ENCODE data around the gene NR1I2. TPM values are rescaled to one million over a fixed set of nuclear protein-coding genes. Genes with fewer than 3 reads are reported as not detected.

The NR1I2 gene
- total and polyA plus RNA-seq, 2 experiments from 2014 or later = 0.06 TPM; not detected in 1

GRCh38 chr3:119792270-119792669 lies 10.4 kb downstream of the NR1I2 start:
- Histone ChIP-seq H3F3A (ENCODE audit: insufficient read depth) (no peaks in the 10 kb centered on the region), H3K4me2 (ENCODE audit: unreplicated experiment) (no peak overlapping the region), H3K36me3 (ENCODE audit: low read depth) (no peaks in the 10 kb centered on the region), H3K9me3 (ENCODE audit: low read depth) (no peaks in the 10 kb centered on the region), H3K79me2 (ENCODE audit: insufficient read depth) (no peaks in the 10 kb centered on the region), H3K9me2 (ENCODE audit: insufficient read depth) (no peaks in the 10 kb centered on the region), H3K4me1 (ENCODE audit: insufficient read depth) (no peaks in the 10 kb centered on the region), H2AFZ (no peak overlapping the region), H4K20me1 (ENCODE audit: insufficient read depth) (no peaks in the 10 kb centered on the region), H3K27ac (no peak overlapping the region), H3K9ac (no peak overlapping the region), H3K27me3 (replicated peaks; ENCODE audit: insufficient read depth) (no peaks in the 10 kb centered on the region), H3K4me3 (no peak overlapping the region)
- 74 to 85% methylated on average over 8 of the region's 8 CpGs for WGBS, 2 experiments (ENCODE audit: low coverage in 1 of 2, low lambda C conversion rate in 2 of 2, missing lambda C conversion rate in 2 of 2)
- TF ChIP-seq EZH2 (IDR thresholded peaks at IDR 0.05; ENCODE audit: insufficient read depth, poor library complexity, severe bottlenecking) = no peak
- TF ChIP-seq EZH2phosphoT487 (IDR thresholded peaks at IDR 0.05; ENCODE audit: insufficient read depth, low read depth) = no peak
- in situ Hi-C loops (cut with MboI) = no loop called here
- DNase-seq = no peak

DNA sequence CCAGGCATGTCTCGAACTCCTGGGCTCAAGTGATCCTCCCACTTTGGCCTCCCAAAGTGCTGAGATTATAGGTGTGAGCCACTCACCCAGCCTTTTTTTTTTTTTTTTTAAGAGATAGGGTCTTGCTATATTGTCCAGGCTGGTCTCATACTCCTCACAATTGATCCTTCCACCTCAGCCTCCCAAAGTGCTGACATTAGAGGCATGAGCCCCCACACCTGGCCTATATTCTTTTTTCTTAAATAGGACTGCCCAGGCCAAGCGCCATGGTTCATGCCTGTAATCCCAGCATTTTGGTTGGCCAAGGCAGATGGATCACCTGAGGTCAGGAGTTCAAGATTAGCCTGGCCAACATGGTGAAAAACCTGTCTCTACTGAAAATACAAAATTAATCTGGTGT lies 12.5 kb downstream of the NR1I2 start:
- in situ Hi-C loops (cut with MboI) = no loop called here
- Histone ChIP-seq H2AFZ (no peak overlapping the region), H3K9me3 (ENCODE audit: low read depth) (no peaks in the 10 kb centered on the region), H3K9ac (no peak overlapping the region), H3K36me3 (ENCODE audit: low read depth) (no peaks in the 10 kb centered on the region), H3K4me3 (no peak overlapping the region), H3F3A (ENCODE audit: insufficient read depth) (no peaks in the 10 kb centered on the region), H3K27me3 (replicated peaks; ENCODE audit: insufficient read depth) (peaks cover 5% of the 10 kb centered on the region; the same call in 1 of the 2 replicates), H3K4me2 (ENCODE audit: unreplicated experiment) (no peak overlapping the region), H3K4me1 (ENCODE audit: insufficient read depth) (no peaks in the 10 kb centered on the region), H3K27ac (no peak overlapping the region), H4K20me1 (ENCODE audit: insufficient read depth) (no peaks in the 10 kb centered on the region), H3K9me2 (ENCODE audit: insufficient read depth) (no peaks in the 10 kb centered on the region), H3K79me2 (ENCODE audit: insufficient read depth) (no peaks in the 10 kb centered on the region)
- 67 to 77% methylated on average over 2 of the region's 2 CpGs for WGBS, 2 experiments (ENCODE audit: low coverage in 1 of 2, low lambda C conversion rate in 2 of 2, missing lambda C conversion rate in 2 of 2)
- no peak for TF ChIP-seq EZH2 (IDR thresholded peaks at IDR 0.05; ENCODE audit: insufficient read depth, poor library complexity, severe bottlenecking)
- no peak for TF ChIP-seq EZH2phosphoT487 (IDR thresholded peaks at IDR 0.05; ENCODE audit: insufficient read depth, low read depth)
- DNase-seq = no peak

DNA sequence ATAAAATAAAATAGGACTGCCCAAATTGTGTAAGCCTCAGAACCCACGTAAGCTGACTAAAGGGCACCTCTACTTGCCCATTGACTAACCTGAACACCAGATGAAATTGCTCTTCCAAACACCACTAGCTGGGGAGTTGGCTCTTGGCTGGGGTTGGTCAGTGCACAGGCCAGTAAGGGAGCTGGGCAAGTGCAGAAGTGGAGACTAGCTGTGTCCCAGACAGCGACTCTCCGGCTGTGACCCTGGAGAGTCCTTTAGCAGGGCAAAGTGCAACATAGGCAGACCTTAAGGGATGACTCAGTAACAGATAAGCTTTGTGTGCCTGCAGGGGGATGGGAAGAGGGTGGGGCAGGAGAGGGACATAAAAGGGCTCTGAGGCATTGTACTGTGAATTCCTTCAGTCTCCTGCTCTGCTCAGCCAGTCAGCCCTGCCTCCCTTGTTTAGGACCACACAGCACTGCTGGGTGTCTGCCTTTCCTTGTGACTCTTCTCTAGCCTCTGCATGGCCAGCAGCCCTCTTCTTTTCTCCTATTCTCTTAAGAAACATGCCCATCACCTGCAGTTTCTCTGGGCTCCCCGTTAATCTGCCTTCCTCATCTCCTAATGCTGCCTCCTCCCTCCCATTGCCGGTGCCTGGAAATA lies 13.2 kb downstream of the NR1I2 start:
- Histone ChIP-seq H3K9me3 (ENCODE audit: low read depth) (no peaks in the 10 kb centered on the region), H3K9me2 (ENCODE audit: insufficient read depth) (no peaks in the 10 kb centered on the region), H3K27ac (no peak overlapping the region), H2AFZ (no peak overlapping the region), H3K27me3 (replicated peaks; ENCODE audit: insufficient read depth) (peaks cover 9% of the 10 kb centered on the region; the same call in 1 of the 2 replicates), H3F3A (ENCODE audit: insufficient read depth) (no peaks in the 10 kb centered on the region), H4K20me1 (ENCODE audit: insufficient read depth) (no peaks in the 10 kb centered on the region), H3K79me2 (ENCODE audit: insufficient read depth) (no peaks in the 10 kb centered on the region), H3K9ac (no peak overlapping the region), H3K4me3 (no peak overlapping the region), H3K36me3 (ENCODE audit: low read depth) (no peaks in the 10 kb centered on the region), H3K4me2 (ENCODE audit: unreplicated experiment) (no peak overlapping the region), H3K4me1 (ENCODE audit: insufficient read depth) (no peaks in the 10 kb centered on the region)
- no peak for DNase-seq
- TF ChIP-seq EZH2phosphoT487 (IDR thresholded peaks at IDR 0.05; ENCODE audit: insufficient read depth, low read depth) (no peak), EZH2 (IDR thresholded peaks at IDR 0.05; ENCODE audit: insufficient read depth, poor library complexity, severe bottlenecking) (no peak)
- in situ Hi-C loops (cut with MboI) = no loop called here
- WGBS, 2 experiments (ENCODE audit: low coverage in 1 of 2, low lambda C conversion rate in 2 of 2, missing lambda C conversion rate in 2 of 2) = 54 to 60% methylated on average over 5 of the region's 5 CpGs

GRCh38 chr3:119795849-119796248 lies 13.9 kb downstream of the NR1I2 start:
- H3K9me2 ChIP-seq (ENCODE audit: insufficient read depth) = no peaks in the 10 kb centered on the region
- peaks cover 16% of the 10 kb centered on the region; the same call in 1 of the 2 replicates for H3K27me3 ChIP-seq (replicated peaks; ENCODE audit: insufficient read depth)
- H3K79me2 ChIP-seq (ENCODE audit: insufficient read depth) = no peaks in the 10 kb centered on the region
- H3K9me3 ChIP-seq (ENCODE audit: low read depth) = no peaks in the 10 kb centered on the region
- TF ChIP-seq EZH2phosphoT487 (IDR thresholded peaks at IDR 0.05; ENCODE audit: insufficient read depth, low read depth) (no peak), EZH2 (IDR thresholded peaks at IDR 0.05; ENCODE audit: insufficient read depth, poor library complexity, severe bottlenecking) (no peak)
- H3K36me3 ChIP-seq (ENCODE audit: low read depth) = no peaks in the 10 kb centered on the region
- 71 to 76% methylated on average over 3 of the region's 3 CpGs for WGBS, 2 experiments (ENCODE audit: low coverage in 1 of 2, low lambda C conversion rate in 2 of 2, missing lambda C conversion rate in 2 of 2)
- no peak overlapping the region for H3K9ac ChIP-seq
- no peak overlapping the region for H3K4me3 ChIP-seq
- no peaks in the 10 kb centered on the region for H3F3A ChIP-seq (ENCODE audit: insufficient read depth)
- in situ Hi-C loops (cut with MboI) = no loop called here
- no peaks in the 10 kb centered on the region for H4K20me1 ChIP-seq (ENCODE audit: insufficient read depth)
- no peak overlapping the region for H3K4me2 ChIP-seq (ENCODE audit: unreplicated experiment)
- no peak overlapping the region for H2AFZ ChIP-seq
- H3K27ac ChIP-seq = no peak overlapping the region
- no peaks in the 10 kb centered on the region for H3K4me1 ChIP-seq (ENCODE audit: insufficient read depth)
- DNase-seq = no peak

Data from GM23248 (cell line).